ENCODE data around the gene FBXL16.

DNA sequence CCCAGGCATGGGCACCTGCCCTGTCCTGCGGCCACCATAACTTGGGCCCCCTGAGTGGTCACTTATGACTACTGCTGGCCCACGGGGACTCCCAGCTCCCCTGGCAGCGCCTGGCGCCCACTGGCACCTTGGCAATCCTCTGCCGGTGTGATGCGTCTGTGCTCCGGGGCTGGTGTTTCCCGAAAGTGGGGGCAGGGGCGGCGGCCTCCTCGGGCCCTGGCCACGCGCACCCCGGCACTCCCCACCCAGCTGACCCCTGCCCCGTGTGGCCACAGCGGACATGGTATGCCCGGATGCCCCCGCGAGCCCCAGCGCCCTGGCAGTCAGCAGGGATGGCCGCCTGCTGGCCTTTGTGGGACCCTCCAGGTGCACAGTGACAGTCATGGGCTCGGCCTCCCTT, 48.1 kb downstream of the FBXL16 start:
- TF ChIP-seq POLR2A (IDR thresholded peaks at IDR 0.05; ENCODE audit: low read length) (no peak), NFE2L2 (conservative IDR thresholded peaks at IDR 0.05; ENCODE audit: low read length) (no peak), CBX2 (IDR thresholded peaks at IDR 0.05; ENCODE audit: borderline replicate concordance, low read depth) (no peak), JUNB (IDR thresholded peaks at IDR 0.05) (no peak), HOXB13 (CRISPR knock-in tag; IDR thresholded peaks at IDR 0.05; ENCODE audit: low read depth) (no peak), RFX5 (IDR thresholded peaks at IDR 0.05) (no peak)
- TF ChIP-seq, protein P1, sequence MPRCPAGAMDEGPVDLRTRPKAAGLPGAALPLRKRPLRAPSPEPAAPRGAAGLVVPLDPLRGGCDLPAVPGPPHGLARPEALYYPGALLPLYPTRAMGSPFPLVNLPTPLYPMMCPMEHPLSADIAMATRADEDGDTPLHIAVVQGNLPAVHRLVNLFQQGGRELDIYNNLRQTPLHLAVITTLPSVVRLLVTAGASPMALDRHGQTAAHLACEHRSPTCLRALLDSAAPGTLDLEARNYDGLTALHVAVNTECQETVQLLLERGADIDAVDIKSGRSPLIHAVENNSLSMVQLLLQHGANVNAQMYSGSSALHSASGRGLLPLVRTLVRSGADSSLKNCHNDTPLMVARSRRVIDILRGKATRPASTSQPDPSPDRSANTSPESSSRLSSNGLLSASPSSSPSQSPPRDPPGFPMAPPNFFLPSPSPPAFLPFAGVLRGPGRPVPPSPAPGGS (IDR thresholded peaks at IDR 0.05) = no peak
- TF ChIP-seq, protein P2, sequence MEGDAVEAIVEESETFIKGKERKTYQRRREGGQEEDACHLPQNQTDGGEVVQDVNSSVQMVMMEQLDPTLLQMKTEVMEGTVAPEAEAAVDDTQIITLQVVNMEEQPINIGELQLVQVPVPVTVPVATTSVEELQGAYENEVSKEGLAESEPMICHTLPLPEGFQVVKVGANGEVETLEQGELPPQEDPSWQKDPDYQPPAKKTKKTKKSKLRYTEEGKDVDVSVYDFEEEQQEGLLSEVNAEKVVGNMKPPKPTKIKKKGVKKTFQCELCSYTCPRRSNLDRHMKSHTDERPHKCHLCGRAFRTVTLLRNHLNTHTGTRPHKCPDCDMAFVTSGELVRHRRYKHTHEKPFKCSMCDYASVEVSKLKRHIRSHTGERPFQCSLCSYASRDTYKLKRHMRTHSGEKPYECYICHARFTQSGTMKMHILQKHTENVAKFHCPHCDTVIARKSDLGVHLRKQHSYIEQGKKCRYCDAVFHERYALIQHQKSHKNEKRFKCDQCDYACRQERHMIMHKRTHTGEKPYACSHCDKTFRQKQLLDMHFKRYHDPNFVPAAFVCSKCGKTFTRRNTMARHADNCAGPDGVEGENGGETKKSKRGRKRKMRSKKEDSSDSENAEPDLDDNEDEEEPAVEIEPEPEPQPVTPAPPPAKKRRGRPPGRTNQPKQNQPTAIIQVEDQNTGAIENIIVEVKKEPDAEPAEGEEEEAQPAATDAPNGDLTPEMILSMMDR (IDR thresholded peaks at IDR 0.05) = no peak

All from A549 (cell line).